Panc1 (cell line): ENCODE results near the gene MSI2. TPM values are rescaled to one million over a fixed set of nuclear protein-coding genes. Genes with fewer than 3 reads are reported as not detected.

Experiments
- ATAC-seq: fragments of 200-7000 bp; cut with Tn5 transposase; 2 replicates; pipeline ENCODE4 v1.9.1; 2020; ENCODE audit warnings: mild to moderate bottlenecking, moderate library complexity
- BruUV-seq: library from RNA; stranded (reverse); fragments of 400-500 nt; replicated peaks from 2 replicates; lab custom pipeline; 2021; lab: Mats Ljungman, UMichigan
- CTCF ChIA-PET: fragments of 300-600 bp; sonication (Branson Sonifier 250); formaldehyde crosslinking; loops from one replicate; lab custom pipeline; 2022; ENCODE audit warnings: antibody characterized with exemption; lab: Charles Lee
- POLR2A ChIA-PET: fragments of 300-600 bp; sonication (Branson Sonifier 250); formaldehyde crosslinking; loops from one replicate; lab custom pipeline; 2022; ENCODE audit warnings: antibody characterized with exemption; lab: Charles Lee
- DNase-seq: peaks from one replicate; pipeline ENCODE4 v3.0.0-alpha.2; 2010; ENCODE audit warnings: low read depth, low spot score
- H3K27ac ChIP-seq: 2 replicates; pipeline ENCODE4 v1.5.1; 2011; ENCODE audit warnings: mild to moderate bottlenecking, low read length, inconsistent platforms
- H3K27me3 ChIP-seq: fragments of 200-500 bp; sonication (Bioruptor generic); 2 replicates; pipeline ENCODE4 v1.6.0; 2014; ENCODE audit warnings: low read length, inconsistent platforms; ENCODE audit not compliant: control insufficient read depth, insufficient read depth
- H3K36me3 ChIP-seq: fragments of 200-500 bp; sonication (Bioruptor generic); 2 replicates; pipeline ENCODE4 v1.5.1; 2014; ENCODE audit warnings: inconsistent platforms, mild to moderate bottlenecking, low read length, moderate library complexity; ENCODE audit not compliant: control insufficient read depth, insufficient read depth
- H3K4me1 ChIP-seq: 2 replicates; pipeline ENCODE4 v1.5.1; 2011; ENCODE audit warnings: inconsistent platforms, mild to moderate bottlenecking, low read length, moderate library complexity; ENCODE audit not compliant: control insufficient read depth, insufficient read depth
- H3K4me3 ChIP-seq, 2 experiments: 2 replicates each; pipeline ENCODE4 v1.5.1; 2011 to 2012; ENCODE audit warnings: low read depth in 2 of 2, low read length in 2 of 2, mild to moderate bottlenecking in 2 of 2, inconsistent platforms in 1 of 2, moderate library complexity in 1 of 2
- H3K9me3 ChIP-seq: fragments of 200-500 bp; sonication (Bioruptor generic); 2 replicates; pipeline ENCODE4 v1.5.1; 2014; ENCODE audit warnings: low read depth, mild to moderate bottlenecking, inconsistent platforms, low read length, moderate library complexity; ENCODE audit not compliant: control insufficient read depth, insufficient read depth
- CTCF ChIP-seq: fragments of 450-650 bp; IDR thresholded peaks from 2 replicates; pipeline ENCODE4 v1.5.1; 2017; ENCODE audit warnings: mild to moderate bottlenecking
- POLR2AphosphoS5 ChIP-seq: IDR thresholded peaks from 2 replicates; pipeline ENCODE4 v1.6.1; 2012; ENCODE audit warnings: mild to moderate bottlenecking, low read depth, low read length, moderate library complexity
- SIN3A ChIP-seq: IDR thresholded peaks from 2 replicates; pipeline ENCODE4 v1.6.1; 2012; ENCODE audit warnings: low read depth, mild to moderate bottlenecking, low read length, moderate library complexity, borderline replicate concordance; ENCODE audit not compliant: insufficient read depth
- TCF7L2 ChIP-seq: IDR thresholded peaks from 2 replicates; pipeline ENCODE4 v1.6.1; 2011; ENCODE audit warnings: mild to moderate bottlenecking, low read depth, low read length, inconsistent platforms
- in situ Hi-C: cut with HindIII; loops from 2 replicates; pipeline ENCODE4 v1.10.0; 2016; ENCODE audit warnings: low sequenced_read_pairs, low pct_unique_long_range_greater_than_20kb
- intact Hi-C: fragments of 100-400 bp; cut with micrococcal nuclease; formaldehyde crosslinking; loops from one replicate; pipeline ENCODE4 v1.10.0; 2022; ENCODE audit not compliant: unreplicated experiment
- total RNA-seq: library from RNA; stranded (reverse); gene quantifications from one replicate; pipeline ENCODE4 v1.2.1, GENCODE V29; 2021; ENCODE audit not compliant: unreplicated experiment
- TF ChIP-seq, protein P1 (sequence below), 2 experiments: IDR thresholded peaks; 2 replicates each; pipeline ENCODE4 v1.6.1; 2011 to 2012; ENCODE audit warnings: low read depth in 2 of 2, control low read depth in 1 of 2, low read length in 1 of 2, mild to moderate bottlenecking in 1 of 2, moderate library complexity in 1 of 2; ENCODE audit not compliant: insufficient read depth in 1 of 2

MSI2 gene
- total RNA-seq, 1 experiment from 2014 or later = 38.5 TPM

DNA sequence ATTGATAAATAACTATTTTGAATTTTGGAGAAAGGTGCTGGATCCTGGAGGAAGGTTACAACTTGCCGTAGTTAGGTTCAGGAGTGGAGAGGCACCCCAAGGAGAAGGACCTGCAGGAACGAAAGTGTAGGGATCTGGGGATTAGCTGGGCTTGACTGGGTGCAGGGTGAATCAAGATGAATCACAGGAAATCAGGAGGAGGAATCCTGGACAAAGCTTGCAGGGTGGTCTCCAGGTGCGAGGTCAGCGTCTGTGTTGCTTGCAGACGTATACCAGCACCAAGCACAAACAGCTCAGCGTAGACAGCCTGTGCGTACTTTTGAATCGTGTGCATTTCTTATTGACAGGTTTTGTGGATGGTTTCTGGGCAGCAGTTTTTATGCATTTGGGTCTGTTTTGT lies 144.3 kb downstream of the MSI2 start:
- in situ Hi-C loops = no loop called here
- Histone ChIP-seq H3K4me3 (no peak overlapping the region), H3K36me3 (no peaks in the 10 kb centered on the region), H3K27ac (no peak overlapping the region), H3K4me1 (no peaks in the 10 kb centered on the region), H3K27me3 (no peaks in the 10 kb centered on the region), H3K9me3 (no peaks in the 10 kb centered on the region)
- CTCF ChIA-PET = interaction anchor here (0.7 kb wide), 1 partner anchor 249 kb away, joined by 3 read pairs; no protein-coding TSS in a partner anchor
- intact Hi-C loops = no loop called here
- ATAC-seq (no peak), DNase-seq (no peak)
- TF ChIP-seq POLR2AphosphoS5 (no peak), CTCF (no peak), SIN3A (no peak), TCF7L2 (no peak)
- TF ChIP-seq, protein P1, sequence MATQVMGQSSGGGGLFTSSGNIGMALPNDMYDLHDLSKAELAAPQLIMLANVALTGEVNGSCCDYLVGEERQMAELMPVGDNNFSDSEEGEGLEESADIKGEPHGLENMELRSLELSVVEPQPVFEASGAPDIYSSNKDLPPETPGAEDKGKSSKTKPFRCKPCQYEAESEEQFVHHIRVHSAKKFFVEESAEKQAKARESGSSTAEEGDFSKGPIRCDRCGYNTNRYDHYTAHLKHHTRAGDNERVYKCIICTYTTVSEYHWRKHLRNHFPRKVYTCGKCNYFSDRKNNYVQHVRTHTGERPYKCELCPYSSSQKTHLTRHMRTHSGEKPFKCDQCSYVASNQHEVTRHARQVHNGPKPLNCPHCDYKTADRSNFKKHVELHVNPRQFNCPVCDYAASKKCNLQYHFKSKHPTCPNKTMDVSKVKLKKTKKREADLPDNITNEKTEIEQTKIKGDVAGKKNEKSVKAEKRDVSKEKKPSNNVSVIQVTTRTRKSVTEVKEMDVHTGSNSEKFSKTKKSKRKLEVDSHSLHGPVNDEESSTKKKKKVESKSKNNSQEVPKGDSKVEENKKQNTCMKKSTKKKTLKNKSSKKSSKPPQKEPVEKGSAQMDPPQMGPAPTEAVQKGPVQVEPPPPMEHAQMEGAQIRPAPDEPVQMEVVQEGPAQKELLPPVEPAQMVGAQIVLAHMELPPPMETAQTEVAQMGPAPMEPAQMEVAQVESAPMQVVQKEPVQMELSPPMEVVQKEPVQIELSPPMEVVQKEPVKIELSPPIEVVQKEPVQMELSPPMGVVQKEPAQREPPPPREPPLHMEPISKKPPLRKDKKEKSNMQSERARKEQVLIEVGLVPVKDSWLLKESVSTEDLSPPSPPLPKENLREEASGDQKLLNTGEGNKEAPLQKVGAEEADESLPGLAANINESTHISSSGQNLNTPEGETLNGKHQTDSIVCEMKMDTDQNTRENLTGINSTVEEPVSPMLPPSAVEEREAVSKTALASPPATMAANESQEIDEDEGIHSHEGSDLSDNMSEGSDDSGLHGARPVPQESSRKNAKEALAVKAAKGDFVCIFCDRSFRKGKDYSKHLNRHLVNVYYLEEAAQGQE (IDR thresholded peaks at IDR 0.05; ENCODE audit: insufficient read depth in 1 of 2, low read depth in 2 of 2, low read length in 1 of 2) = no peak
- POLR2A ChIA-PET = interaction anchor here (0.6 kb wide), 1 partner anchor 44 kb away, joined by 3 read pairs; no protein-coding TSS in a partner anchor
- BruUV-seq = no TSS peak

GRCh38 chr17:57401556-57402488 lies 145.5 kb downstream of the MSI2 start:
- intact Hi-C loops = no loop called here
- no TSS peak for BruUV-seq
- Histone ChIP-seq H3K9me3 (no peaks in the 10 kb centered on the region), H3K27me3 (no peaks in the 10 kb centered on the region), H3K36me3 (no peaks in the 10 kb centered on the region), H3K4me1 (peaks cover 3% of the 10 kb centered on the region; the same call in 1 of the 2 replicates), H3K27ac (no peak overlapping the region), H3K4me3 (no peak overlapping the region)
- TF ChIP-seq, protein P1 (IDR thresholded peaks at IDR 0.05; ENCODE audit: insufficient read depth in 1 of 2, low read depth in 2 of 2, low read length in 1 of 2) = no peak
- peak; percentile 30; the same call in 1 of the 2 replicates for TF ChIP-seq CTCF
- CTCF ChIA-PET = no interaction called here
- no peak for ATAC-seq
- in situ Hi-C loops = no loop called here
- no peak for DNase-seq
- POLR2A ChIA-PET = no interaction called here
